K562 (cell line): ENCODE results near the gene IGF2BP3.

ENCODE experiments used
- BRCA1 ChIP-seq, 2 experiments: fragments of 450-650 bp in 1 of 2; sonication (generic) in 1 of 2; formaldehyde crosslinking in 1 of 2; IDR thresholded peaks; 2 replicates each; pipeline versions ENCODE4 v1.5.0 to v1.6.1; 2017 to 2020; ENCODE audit warnings: mild to moderate bottlenecking in 1 of 2, missing genetic modification reagents in 1 of 2
- CREB1 ChIP-seq, 2 experiments: sonication (generic) in 1 of 2; formaldehyde crosslinking in 1 of 2; IDR thresholded peaks; 2 replicates each; pipeline versions ENCODE4 v1.6.1 to v1.8.0; 2012 to 2022; ENCODE audit warnings: inconsistent platforms in 1 of 2, mild to moderate bottlenecking in 1 of 2, missing genetic modification reagents in 1 of 2, moderate library complexity in 1 of 2
- CTCF ChIP-seq, 3 experiments: IDR thresholded peaks in 2 of 3; conservative IDR thresholded peaks in 1 of 3; 2 replicates each; pipeline ENCODE4 v1.5.1; 2011 to 2012; ENCODE audit warnings: low read length in 3 of 3, mild to moderate bottlenecking in 3 of 3, control low read depth in 2 of 3, improper control_type of control experiment in 1 of 3, inconsistent platforms in 1 of 3, low read depth in 1 of 3, mixed read lengths in 1 of 3, moderate library complexity in 1 of 3; ENCODE audit not compliant: insufficient read depth in 2 of 3
- KDM1A ChIP-seq, 2 experiments: fragments of 450-650 bp; IDR thresholded peaks; 2 replicates each; pipeline ENCODE4 v1.6.1; 2016; ENCODE audit warnings: mild to moderate bottlenecking in 2 of 2
- MAX ChIP-seq: sonication (generic); formaldehyde crosslinking; IDR thresholded peaks from 2 replicates; pipeline ENCODE4 v1.9.0; 2022; ENCODE audit warnings: mild to moderate bottlenecking, missing genetic modification reagents
- POLR2AphosphoS5 ChIP-seq: IDR thresholded peaks from 2 replicates; pipeline ENCODE4 v1.6.1; 2011; ENCODE audit warnings: mild to moderate bottlenecking, low read depth, low read length, moderate library complexity; ENCODE audit not compliant: control insufficient read depth, insufficient read depth
- ZNF24 ChIP-seq: fragments of 450-650 bp; IDR thresholded peaks from 2 replicates; pipeline ENCODE4 v1.6.1; 2016

- TF ChIP-seq POLR2AphosphoS5 (no peak), CTCF (IDR thresholded peaks at IDR 0.05 in 2 of 3, conservative IDR thresholded peaks at IDR 0.05 in 1 of 3; ENCODE audit: insufficient read depth in 2 of 3, low read depth in 1 of 3, low read length in 3 of 3) (no peak), ZNF24 (no peak), KDM1A (IDR thresholded peaks at IDR 0.05) (no peak), BRCA1 (IDR thresholded peaks at IDR 0.05) (no peak), BRCA1 (CRISPR knock-in tag; IDR thresholded peaks at IDR 0.05) (no peak), CREB1 (IDR thresholded peaks at IDR 0.05) (no peak), CREB1 (CRISPR knock-in tag; IDR thresholded peaks at IDR 0.05) (no peak), MAX (CRISPR knock-in tag) (no peak)
Observed at GRCh38 chr7:23450518-23450917, 19.8 kb downstream of the IGF2BP3 start.
